Measurements from ENCODE around the gene THRA. TPM values are rescaled to one million over a fixed set of nuclear protein-coding genes. Genes with fewer than 3 reads are reported as not detected.
A peak's percentile ranks its signal among the peaks of the same experiment; 100 is the strongest.

Gene THRA
- total and polyA plus RNA-seq, 11 donors = 50.6 to 105 (median 69.8) TPM

GRCh38 chr17:40097931-40098845 is 35.4 kb downstream of the THRA start:
- WGBS, 4 donors = 18 to 26% (median 21%) methylated on average over 9 of the region's 9 CpGs
- ATAC-seq (peak; percentile 14 to 36 (median 26)), DNase-seq (peak; percentile 70 to 87 (median 74))
- Histone ChIP-seq H3K27ac (peak overlapping the region; percentile 92 to 100 (median 97)), H3K9me3 (no peaks in the 10 kb centered on the region), H3K36me3 (peaks cover 0 to 56% (median 47%) of the 10 kb centered on the region in 9 donors), H3K4me3 (peak overlapping the region in 11 of 12 donors; percentile 2 to 100 (median 83)), H3K27me3 (no peaks in the 10 kb centered on the region), H3K4me1 (peaks cover 16 to 92% (median 79%) of the 10 kb centered on the region in 12 donors)
- TF ChIP-seq, protein P1, sequence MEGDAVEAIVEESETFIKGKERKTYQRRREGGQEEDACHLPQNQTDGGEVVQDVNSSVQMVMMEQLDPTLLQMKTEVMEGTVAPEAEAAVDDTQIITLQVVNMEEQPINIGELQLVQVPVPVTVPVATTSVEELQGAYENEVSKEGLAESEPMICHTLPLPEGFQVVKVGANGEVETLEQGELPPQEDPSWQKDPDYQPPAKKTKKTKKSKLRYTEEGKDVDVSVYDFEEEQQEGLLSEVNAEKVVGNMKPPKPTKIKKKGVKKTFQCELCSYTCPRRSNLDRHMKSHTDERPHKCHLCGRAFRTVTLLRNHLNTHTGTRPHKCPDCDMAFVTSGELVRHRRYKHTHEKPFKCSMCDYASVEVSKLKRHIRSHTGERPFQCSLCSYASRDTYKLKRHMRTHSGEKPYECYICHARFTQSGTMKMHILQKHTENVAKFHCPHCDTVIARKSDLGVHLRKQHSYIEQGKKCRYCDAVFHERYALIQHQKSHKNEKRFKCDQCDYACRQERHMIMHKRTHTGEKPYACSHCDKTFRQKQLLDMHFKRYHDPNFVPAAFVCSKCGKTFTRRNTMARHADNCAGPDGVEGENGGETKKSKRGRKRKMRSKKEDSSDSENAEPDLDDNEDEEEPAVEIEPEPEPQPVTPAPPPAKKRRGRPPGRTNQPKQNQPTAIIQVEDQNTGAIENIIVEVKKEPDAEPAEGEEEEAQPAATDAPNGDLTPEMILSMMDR (IDR thresholded peaks at IDR 0.05) = no peak
- TF ChIP-seq POLR2A (IDR thresholded peaks at IDR 0.05) = no peak
- intact Hi-C loops (cut with DNase I) = loop anchor here in 4 of 10 donors (1.0 to 10.0 kb wide), 4 partner anchors 15 to 83 kb away; partner anchors contain the start of genes CSF3 (in 1 of the 4) and THRA (in 1 of the 4)

GRCh38 chr17:40098846-40099618 is 36.3 kb downstream of the THRA start:
- intact Hi-C loops (cut with DNase I) = loop anchor here in 6 of 10 donors (1.0 to 10.0 kb wide), 4 partner anchors 12 to 84 kb away; partner anchors contain the start of genes CSF3 (in 1 of the 6) and THRA (in 1 of the 6)
- ATAC-seq = peak; percentile 75 to 87 (median 82)
- WGBS, 4 donors = 0 to 1% (median 1%) methylated on average over 27 to 52 of the region's 52 CpGs
- DNase-seq = peak; percentile 100
- H3K4me1 ChIP-seq = peaks cover 20 to 93% (median 79%) of the 10 kb centered on the region in 12 donors
- TF ChIP-seq, protein P1 (IDR thresholded peaks at IDR 0.05) = no peak
- peak; percentile 64 to 89 for TF ChIP-seq POLR2A (IDR thresholded peaks at IDR 0.05)
- H3K4me3 ChIP-seq = peak overlapping the region; percentile 72 to 100 (median 84)
- H3K27ac ChIP-seq = peak overlapping the region; percentile 93 to 100 (median 98)
- peaks cover 0 to 48% (median 39%) of the 10 kb centered on the region in 9 donors for H3K36me3 ChIP-seq
- H3K27me3 ChIP-seq = no peaks in the 10 kb centered on the region
- no peaks in the 10 kb centered on the region for H3K9me3 ChIP-seq

- TF ChIP-seq POLR2A (IDR thresholded peaks at IDR 0.05) = no peak
- TF ChIP-seq, protein P1 (IDR thresholded peaks at IDR 0.05) = no peak
- no peaks in the 10 kb centered on the region for H3K27me3 ChIP-seq
- 0 to 2% (median 1%) methylated on average over 28 to 31 of the region's 31 CpGs for WGBS, 4 donors
- DNase-seq = peak in 1 of 5 donors; percentile 26
- ATAC-seq = peak; percentile 0 to 1 (median 0)
- H3K27ac ChIP-seq = peak overlapping the region; percentile 76 to 100 (median 98)
- H3K9me3 ChIP-seq = no peaks in the 10 kb centered on the region
- peaks cover 0 to 40% (median 31%) of the 10 kb centered on the region in 9 donors for H3K36me3 ChIP-seq
- intact Hi-C loops (cut with DNase I) = loop anchor here in 6 of 10 donors (1.0 to 10.0 kb wide), 3 partner anchors 11 to 85 kb away; partner anchors contain the start of genes CSF3 (in 1 of the 6) and THRA (in 1 of the 6)
- peak overlapping the region; percentile 72 to 100 (median 84) for H3K4me3 ChIP-seq
- H3K4me1 ChIP-seq = peaks cover 20 to 92% (median 76%) of the 10 kb centered on the region in 12 donors
These were observed 37.1 kb downstream of the THRA start for GRCh38 chr17:40099619-40100418.
